Hepatocyte (in vitro differentiated cells): ENCODE measurements around the gene CACNG6. TPM values are rescaled to one million over a fixed set of nuclear protein-coding genes. Genes with fewer than 3 reads are reported as not detected.

Experiments used
- DNase-seq: peaks from one replicate; pipeline ENCODE4 v3.0.0-alpha.2; 2016; ENCODE audit warnings: low spot score
- H2AFZ ChIP-seq: fragments of 200-600 bp; sonication (generic); 2 replicates; pipeline ENCODE4 v1.6.0; 2016; ENCODE audit warnings: antibody characterized with exemption, mild to moderate bottlenecking
- H3K27ac ChIP-seq: fragments of 200-600 bp; sonication (generic); 2 replicates; pipeline ENCODE4 v1.5.1; 2016; ENCODE audit warnings: mild to moderate bottlenecking
- H3K27me3 ChIP-seq: fragments of 200-600 bp; sonication (generic); 2 replicates; pipeline ENCODE4 v1.6.1; 2016
- H3K36me3 ChIP-seq: fragments of 200-600 bp; sonication (generic); replicated peaks from 2 replicates; pipeline ENCODE4 v1.5.1; 2016; ENCODE audit warnings: low read depth; ENCODE audit not compliant: insufficient read depth
- H3K4me1 ChIP-seq: fragments of 200-600 bp; sonication (generic); 2 replicates; pipeline ENCODE4 v1.5.1; 2016; ENCODE audit warnings: mild to moderate bottlenecking, moderate library complexity; ENCODE audit not compliant: insufficient read depth
- H3K4me2 ChIP-seq: fragments of 200-600 bp; sonication (generic); 2 replicates; pipeline ENCODE4 v1.6.0; 2016
- H3K4me3 ChIP-seq: fragments of 200-600 bp; sonication (generic); 2 replicates; pipeline ENCODE4 v1.5.1; 2016; ENCODE audit warnings: mild to moderate bottlenecking
- H3K79me2 ChIP-seq: fragments of 200-600 bp; sonication (generic); 2 replicates; pipeline ENCODE4 v1.6.0; 2017; ENCODE audit warnings: mild to moderate bottlenecking
- H3K9me2 ChIP-seq: fragments of 200-600 bp; sonication (generic); replicated peaks from 2 replicates; pipeline ENCODE4 v1.6.0; 2017; ENCODE audit warnings: mild to moderate bottlenecking; ENCODE audit not compliant: insufficient read depth
- H3K9me3 ChIP-seq: fragments of 200-600 bp; sonication (generic); 2 replicates; pipeline ENCODE4 v1.5.1; 2016; ENCODE audit warnings: low read depth, mild to moderate bottlenecking
- H4K20me1 ChIP-seq: fragments of 200-600 bp; sonication (generic); 2 replicates; pipeline ENCODE4 v1.6.0; 2016; ENCODE audit warnings: mild to moderate bottlenecking; ENCODE audit not compliant: insufficient read depth, poor library complexity, severe bottlenecking
- CTCF ChIP-seq: fragments of 200-600 bp; sonication (generic); IDR thresholded peaks from 2 replicates; pipeline ENCODE4 v1.5.1; 2016; ENCODE audit warnings: antibody characterized with exemption, mild to moderate bottlenecking; ENCODE audit not compliant: poor library complexity
- EZH2 ChIP-seq: fragments of 200-600 bp; sonication (generic); IDR thresholded peaks from 2 replicates; pipeline ENCODE4 v1.6.1; 2016; ENCODE audit warnings: antibody characterized with exemption, mild to moderate bottlenecking, borderline replicate concordance
- EZH2phosphoT487 ChIP-seq: fragments of 200-600 bp; sonication (generic); IDR thresholded peaks from one replicate; pipeline ENCODE4 v1.6.1; 2018; ENCODE audit warnings: antibody characterized with exemption, mild to moderate bottlenecking, low read depth, moderate library complexity; ENCODE audit not compliant: unreplicated experiment, severe bottlenecking
- WGBS: methylation state at CpG from one replicate; pipeline ENCODE4 v1.1.6; 2016; ENCODE audit warnings: low lambda C conversion rate; ENCODE audit errors: missing lambda C conversion rate; 5-methylcytosine and 5-hydroxymethylcytosine counted together
- polyA plus RNA-seq: library from polyadenylated mRNA; unstranded; fragments of >200 nt; fragmentation: Nextera tagmentation; extraction: Ambion mirVana; gene quantifications from 2 replicates; pipeline ENCODE4 v1.2.1, GENCODE V29; 2016
- total RNA-seq: library from RNA; depleted of rRNA; stranded (reverse); fragments of >200 nt; gene quantifications from 2 replicates; pipeline ENCODE4 v1.2.3, GENCODE V29; 2014

CACNG6 gene
- total and polyA plus RNA-seq, 2 experiments from 2014 or later: 0.23 TPM; not detected in 1

- no peaks in the 10 kb centered on the region for H3K79me2 ChIP-seq
- H3K4me3 ChIP-seq: no peak overlapping the region
- no peak for TF ChIP-seq EZH2phosphoT487
- no peak for TF ChIP-seq EZH2
- no peak for TF ChIP-seq CTCF
- no peaks in the 10 kb centered on the region for H3K9me3 ChIP-seq
- H4K20me1 ChIP-seq: no peaks in the 10 kb centered on the region
- 59% methylated on average over 3 of the region's 3 CpGs for WGBS
- H3K36me3 ChIP-seq: no peaks in the 10 kb centered on the region
- no peaks in the 10 kb centered on the region for H3K4me1 ChIP-seq
- no peak overlapping the region for H2AFZ ChIP-seq
- H3K27me3 ChIP-seq: no peaks in the 10 kb centered on the region
- H3K9me2 ChIP-seq: no peaks in the 10 kb centered on the region
- H3K4me2 ChIP-seq: no peak overlapping the region
- H3K27ac ChIP-seq: no peak overlapping the region
- DNase-seq: no peak
These were observed 31.8 kb downstream of the CACNG6 start for GRCh38 chr19:54023191-54023590.

- TF ChIP-seq CTCF (no peak), EZH2 (no peak), EZH2phosphoT487 (no peak)
- H3K27ac ChIP-seq: no peak overlapping the region
- no peaks in the 10 kb centered on the region for H3K4me1 ChIP-seq
- no peaks in the 10 kb centered on the region for H3K9me2 ChIP-seq
- no peaks in the 10 kb centered on the region for H3K79me2 ChIP-seq
- H2AFZ ChIP-seq: no peak overlapping the region
- H3K9me3 ChIP-seq: no peaks in the 10 kb centered on the region
- no peaks in the 10 kb centered on the region for H3K36me3 ChIP-seq
- H3K27me3 ChIP-seq: no peaks in the 10 kb centered on the region
- no peaks in the 10 kb centered on the region for H4K20me1 ChIP-seq
- no peak for DNase-seq
- H3K4me3 ChIP-seq: no peak overlapping the region
- H3K4me2 ChIP-seq: no peak overlapping the region
- WGBS: 85% methylated on average over 9 of the region's 9 CpGs
These were observed 33.2 kb downstream of the CACNG6 start for GRCh38 chr19:54024660-54025059.

- H3K4me3 ChIP-seq: no peak overlapping the region
- no peaks in the 10 kb centered on the region for H3K9me3 ChIP-seq
- DNase-seq: no peak
- no peak overlapping the region for H2AFZ ChIP-seq
- WGBS: 73% methylated on average over 7 of the region's 7 CpGs
- no peak overlapping the region for H3K27ac ChIP-seq
- H3K9me2 ChIP-seq: no peaks in the 10 kb centered on the region
- H3K79me2 ChIP-seq: no peaks in the 10 kb centered on the region
- no peaks in the 10 kb centered on the region for H4K20me1 ChIP-seq
- no peaks in the 10 kb centered on the region for H3K4me1 ChIP-seq
- no peak overlapping the region for H3K4me2 ChIP-seq
- TF ChIP-seq EZH2 (no peak), EZH2phosphoT487 (no peak), CTCF (no peak)
- H3K36me3 ChIP-seq: no peaks in the 10 kb centered on the region
- H3K27me3 ChIP-seq: no peaks in the 10 kb centered on the region
These were observed 35.2 kb downstream of the CACNG6 start for GRCh38 chr19:54026656-54027055.

GRCh38 chr19:54029301-54029700 is 37.9 kb downstream of the CACNG6 start:
- Histone ChIP-seq H3K9me2 (no peaks in the 10 kb centered on the region), H3K4me1 (no peaks in the 10 kb centered on the region), H4K20me1 (no peaks in the 10 kb centered on the region), H3K27me3 (no peaks in the 10 kb centered on the region), H2AFZ (no peak overlapping the region), H3K79me2 (no peaks in the 10 kb centered on the region), H3K36me3 (no peaks in the 10 kb centered on the region), H3K9me3 (no peaks in the 10 kb centered on the region), H3K27ac (no peak overlapping the region), H3K4me2 (no peak overlapping the region), H3K4me3 (no peak overlapping the region)
- no peak for TF ChIP-seq EZH2
- no peak for TF ChIP-seq CTCF
- TF ChIP-seq EZH2phosphoT487: no peak
- DNase-seq: no peak
- WGBS: 85% methylated on average over 3 of the region's 3 CpGs
